Ammon's horn (tissue), 1 donor: Measurements from ENCODE around the gene GDF7.

Experiments
- DNase-seq: peaks from one replicate; pipeline ENCODE4 v3.0.0-alpha.2; 2016; ENCODE audit warnings: low spot score

Gene GDF7

DNA sequence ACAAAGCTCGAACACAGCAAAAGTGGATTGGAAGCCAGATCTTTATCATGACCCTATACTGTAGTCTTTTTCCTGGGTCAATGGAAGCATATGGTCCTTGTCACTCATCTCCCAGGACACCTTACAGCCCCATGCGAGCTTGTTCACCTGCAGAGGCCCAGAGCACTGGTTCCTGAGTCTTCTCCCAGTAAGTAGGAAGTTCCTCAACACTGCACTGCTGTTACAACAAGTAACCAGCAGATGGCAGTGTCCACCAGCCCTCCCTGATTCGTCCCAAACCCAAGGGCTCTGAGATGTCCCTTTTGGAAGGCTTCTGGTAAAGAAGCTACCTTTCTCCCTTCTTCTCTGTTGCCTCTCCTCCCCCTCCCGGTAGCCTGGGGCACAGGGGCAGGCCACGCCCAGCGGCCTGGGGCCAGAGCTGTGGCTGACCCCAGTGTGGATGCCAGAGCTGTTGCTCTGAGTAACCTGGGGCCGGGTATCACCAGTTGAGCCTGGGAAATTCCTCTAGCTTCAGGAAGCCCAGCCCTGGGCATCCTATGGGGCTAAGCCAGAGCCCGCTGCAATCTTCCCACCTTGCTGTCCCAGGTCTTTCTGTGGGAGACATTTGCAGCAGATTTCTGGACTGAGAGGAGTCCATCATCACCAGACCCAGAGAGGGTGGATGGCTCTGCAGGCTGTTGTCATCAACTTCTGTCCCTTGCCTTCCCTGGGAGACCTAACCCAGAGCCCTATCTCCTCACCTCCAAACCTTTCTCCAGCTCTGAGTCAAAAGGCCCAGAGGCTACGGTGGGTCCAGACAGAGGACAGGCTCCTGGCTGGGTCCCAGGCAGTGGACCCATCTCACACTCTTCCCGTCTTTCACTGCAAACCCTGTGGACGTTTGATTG lies 5.3 kb upstream of the GDF7 start:
- peak; percentile 86 for DNase-seq

GRCh38 chr2:20662308-20662937 lies 4.5 kb upstream of the GDF7 start:
- DNase-seq: no peak

- DNase-seq: no peak
Measured at GRCh38 chr2:20663196-20664070, 3.5 kb upstream of the GDF7 start.

DNA sequence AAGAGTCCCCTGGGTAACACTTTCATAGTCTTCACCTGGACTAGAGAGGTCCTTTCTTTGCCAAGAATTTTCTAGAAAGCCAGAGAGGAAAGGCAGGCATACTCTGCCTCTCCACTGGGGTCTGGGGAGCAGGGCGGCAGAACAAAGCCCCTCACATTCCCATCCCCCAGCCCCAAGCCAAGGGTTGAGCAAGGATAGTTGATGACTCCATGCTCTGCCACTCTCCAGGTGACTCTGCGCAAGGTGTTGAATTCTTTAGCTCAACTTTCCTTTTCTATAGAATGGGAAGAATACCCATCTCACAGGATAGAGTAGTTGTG lies 2.9 kb upstream of the GDF7 start:
- DNase-seq: no peak

DNA sequence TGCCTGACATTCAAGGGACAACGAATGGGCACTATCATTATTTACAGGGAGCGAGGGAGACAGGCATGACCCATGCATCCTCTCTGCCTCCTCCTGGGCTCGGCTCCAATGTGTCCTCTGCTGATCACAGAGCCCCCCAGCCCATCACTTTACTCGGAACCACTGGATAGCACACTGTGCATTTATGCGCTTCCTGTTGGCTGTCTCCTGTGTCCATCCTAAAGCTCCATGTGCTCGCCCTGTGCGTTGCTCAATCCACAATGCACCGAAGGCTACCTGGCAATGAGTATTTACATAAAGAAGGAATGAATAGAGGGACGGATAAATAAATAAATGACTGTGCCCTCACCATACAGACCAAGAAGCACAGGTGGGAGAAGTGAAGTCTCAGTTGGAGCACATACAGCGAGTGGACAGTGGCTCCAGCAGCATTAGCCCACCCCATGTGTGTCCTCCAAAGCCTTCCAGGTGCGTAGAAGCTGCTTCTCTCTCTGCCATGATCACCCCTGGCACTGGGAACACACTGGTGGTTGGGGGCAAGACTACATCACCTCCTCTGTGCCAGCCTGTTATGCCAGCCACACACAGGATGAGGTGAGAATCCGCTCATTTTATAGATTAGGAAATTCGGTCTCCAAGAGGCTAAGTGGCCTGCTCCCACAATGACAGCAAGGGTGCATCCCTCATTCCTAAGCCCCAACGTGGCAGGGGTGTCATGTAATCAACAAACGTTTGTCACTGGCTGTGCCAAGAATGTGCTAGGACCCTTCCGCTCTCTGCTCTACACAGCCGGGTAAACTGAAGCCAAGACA lies 2.3 kb upstream of the GDF7 start:
- DNase-seq: no peak

- DNase-seq: no peak
Measured at GRCh38 chr2:20665243-20666004, 1.5 kb upstream of the GDF7 start.

GRCh38 chr2:20666005-20666303 lies 990 bp upstream of the GDF7 start:
- no peak for DNase-seq

DNA sequence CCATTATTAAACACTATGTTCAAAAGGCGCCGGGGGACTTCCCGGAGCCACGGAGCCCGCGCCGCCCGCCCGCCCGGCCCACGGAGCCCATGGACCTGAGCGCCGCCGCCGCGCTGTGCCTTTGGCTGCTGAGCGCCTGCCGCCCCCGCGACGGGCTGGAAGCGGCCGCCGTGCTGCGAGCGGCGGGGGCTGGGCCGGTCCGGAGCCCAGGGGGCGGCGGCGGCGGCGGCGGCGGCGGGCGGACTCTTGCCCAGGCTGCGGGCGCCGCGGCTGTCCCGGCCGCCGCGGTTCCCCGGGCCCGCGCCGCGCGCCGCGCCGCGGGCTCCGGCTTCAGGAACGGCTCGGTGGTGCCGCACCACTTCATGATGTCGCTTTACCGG lies 197 bp downstream of the GDF7 start:
- no peak for DNase-seq

- no peak for DNase-seq
Measured at GRCh38 chr2:20667531-20668401, 822 bp downstream of the GDF7 start.

DNA sequence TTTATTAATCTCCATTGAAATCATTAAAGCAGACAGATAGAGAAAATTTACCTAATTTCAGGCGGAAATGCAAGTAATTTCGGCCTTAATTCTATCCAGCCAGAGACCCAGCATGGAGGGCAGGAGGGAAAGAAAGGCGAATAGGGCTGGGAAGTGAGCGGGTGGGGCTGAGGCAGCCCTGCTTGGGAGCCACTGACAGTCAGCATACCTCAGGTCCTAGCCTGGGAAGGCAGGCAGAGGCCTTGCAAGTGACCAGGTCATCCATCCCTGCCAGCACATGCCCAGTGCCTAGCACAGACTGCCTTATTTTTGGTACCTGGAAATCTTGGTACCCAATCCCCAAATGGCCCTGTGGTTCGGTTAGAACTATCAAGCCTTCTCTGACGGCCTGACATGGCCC lies 1.5 kb downstream of the GDF7 start:
- DNase-seq: no peak

DNA sequence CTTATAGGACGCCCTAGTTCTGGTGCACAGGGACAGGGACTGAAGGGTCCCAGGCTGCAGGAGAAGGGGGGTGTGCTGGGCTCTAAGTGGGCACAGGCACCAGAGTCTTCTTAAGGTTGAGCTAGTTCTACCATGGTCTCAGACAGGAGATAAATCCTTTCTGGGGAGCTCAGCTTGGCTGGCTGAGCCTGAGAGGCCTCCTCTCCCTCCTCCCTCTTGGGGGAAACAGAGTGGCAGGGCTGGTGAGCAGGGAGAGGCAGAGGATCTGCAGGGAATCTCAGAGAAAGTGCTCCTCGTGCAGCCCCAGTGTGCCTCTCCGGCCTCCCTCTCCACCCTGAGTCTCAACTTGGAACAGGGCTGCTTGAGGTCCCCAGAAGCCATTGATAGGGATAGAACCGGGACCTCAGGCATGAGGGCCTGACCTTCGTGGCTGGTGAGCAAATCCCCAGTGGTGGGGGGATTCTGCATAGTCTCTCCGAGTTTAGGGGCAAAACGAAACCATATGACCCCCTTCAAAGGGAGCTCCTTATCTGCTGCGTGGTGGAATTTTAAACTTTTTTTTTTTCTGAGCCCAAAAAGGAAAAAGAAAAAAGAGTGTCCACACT lies 2.0 kb downstream of the GDF7 start:
- no peak for DNase-seq

- no peak for DNase-seq
Measured at GRCh38 chr2:20669562-20670314, 2.8 kb downstream of the GDF7 start.

DNA sequence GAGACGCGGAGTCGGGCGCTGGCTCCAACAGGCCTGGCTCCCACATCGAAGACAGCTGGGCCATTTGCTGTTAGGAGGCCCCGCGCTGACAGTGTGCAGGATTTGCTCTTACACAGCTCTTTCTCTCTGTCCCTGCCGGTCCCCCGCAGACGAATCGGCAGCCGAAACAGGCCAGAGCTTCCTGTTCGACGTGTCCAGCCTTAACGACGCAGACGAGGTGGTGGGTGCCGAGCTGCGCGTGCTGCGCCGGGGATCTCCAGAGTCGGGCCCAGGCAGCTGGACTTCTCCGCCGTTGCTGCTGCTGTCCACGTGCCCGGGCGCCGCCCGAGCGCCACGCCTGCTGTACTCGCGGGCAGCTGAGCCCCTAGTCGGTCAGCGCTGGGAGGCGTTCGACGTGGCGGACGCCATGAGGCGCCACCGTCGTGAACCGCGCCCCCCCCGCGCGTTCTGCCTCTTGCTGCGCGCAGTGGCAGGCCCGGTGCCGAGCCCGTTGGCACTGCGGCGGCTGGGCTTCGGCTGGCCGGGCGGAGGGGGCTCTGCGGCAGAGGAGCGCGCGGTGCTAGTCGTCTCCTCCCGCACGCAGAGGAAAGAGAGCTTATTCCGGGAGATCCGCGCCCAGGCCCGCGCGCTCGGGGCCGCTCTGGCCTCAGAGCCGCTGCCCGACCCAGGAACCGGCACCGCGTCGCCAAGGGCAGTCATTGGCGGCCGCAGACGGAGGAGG lies 3.5 kb downstream of the GDF7 start:
- DNase-seq: no peak

- DNase-seq: no peak
Measured at GRCh38 chr2:20671036-20671735, 4.2 kb downstream of the GDF7 start.

DNA sequence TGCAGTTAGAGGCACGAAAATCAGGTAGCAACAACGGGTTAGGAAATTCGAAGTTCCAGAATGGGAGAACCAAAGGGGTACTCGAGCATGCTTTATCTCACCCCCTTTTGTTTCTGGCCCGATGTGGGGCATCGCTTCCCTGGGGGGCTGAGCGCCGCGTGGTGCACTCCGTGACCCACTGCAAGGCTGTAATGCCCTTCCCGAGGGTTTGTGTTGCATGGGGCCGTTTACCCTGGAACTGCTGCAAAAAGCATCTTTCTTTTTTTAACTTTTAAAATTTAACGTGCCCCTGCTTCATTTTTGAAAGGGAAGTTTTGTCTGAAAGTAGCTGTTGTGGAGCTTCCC lies 4.8 kb downstream of the GDF7 start:
- no peak for DNase-seq

- DNase-seq: no peak
Measured at GRCh38 chr2:20672201-20672951, 5.4 kb downstream of the GDF7 start.

DNA sequence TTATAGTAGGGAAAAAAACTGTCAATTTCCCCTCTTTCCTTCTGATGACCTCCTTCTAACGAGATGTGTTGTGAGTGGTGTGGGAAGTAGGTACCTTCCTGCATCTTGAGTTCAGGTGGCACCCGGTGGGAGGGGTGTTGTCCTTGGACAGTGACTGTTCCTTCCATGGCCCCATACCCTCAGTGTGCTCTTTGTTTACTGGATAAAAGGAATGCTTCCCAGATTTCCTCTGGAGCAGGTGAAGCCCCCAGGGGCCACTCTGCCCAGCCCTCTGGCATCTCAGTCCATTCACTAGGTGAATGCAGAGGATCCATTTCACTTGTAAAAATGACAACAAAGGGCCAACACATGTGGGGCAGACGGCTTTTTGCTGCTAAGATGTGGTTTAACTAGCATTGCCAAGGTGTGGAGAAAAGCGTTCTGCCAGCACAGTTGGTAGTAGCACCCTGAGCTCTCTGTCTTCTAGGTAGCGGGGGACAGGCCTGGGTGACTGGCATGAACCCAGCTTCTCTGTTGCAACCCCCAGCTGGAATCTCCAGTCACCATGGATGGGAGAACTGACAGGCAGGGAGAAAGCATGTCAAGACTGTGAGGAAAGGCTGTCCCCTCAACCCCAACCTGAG lies 6.9 kb downstream of the GDF7 start:
- no peak for DNase-seq
